IMR-90 (cell line): ENCODE results near the gene PDE4C. TPM values are rescaled to one million over a fixed set of nuclear protein-coding genes. Genes with fewer than 3 reads are reported as not detected.

Source experiments
- ATAC-seq: fragments of 200-7000 bp; cut with Tn5 transposase; 2 replicates; pipeline ENCODE4 v1.9.1; 2020; ENCODE audit warnings: low read depth, mild to moderate bottlenecking, moderate library complexity
- Bru-seq: library from RNA; stranded (reverse); fragments of 400-500 nt; gene quantifications from one replicate; lab custom pipeline; 2021; lab: Mats Ljungman, UMichigan
- BruChase-seq, 2 experiments: library from RNA; stranded (reverse); fragments of 400-500 nt; gene quantifications; one replicate each; lab custom pipeline; 2021; lab: Mats Ljungman, UMichigan
- BruUV-seq: library from RNA; stranded (reverse); fragments of 400-500 nt; replicated peaks from 2 replicates; lab custom pipeline; 2021; lab: Mats Ljungman, UMichigan
- CTCF ChIA-PET: fragments of 300-600 bp; formaldehyde crosslinking; extraction: SDS; loops from one replicate; lab custom pipeline; 2021; ENCODE audit warnings: antibody characterized with exemption; lab: Yijun Ruan, JAX
- POLR2A ChIA-PET: fragments of 300-600 bp; sonication (Branson Sonifier 250); formaldehyde crosslinking; loops from one replicate; lab custom pipeline; 2022; ENCODE audit warnings: antibody characterized with exemption; ENCODE audit not compliant: unreplicated experiment; lab: Charles Lee
- DNase-seq: peaks from one replicate; pipeline ENCODE4 v3.0.0; 2013
- H2AFZ ChIP-seq: replicated peaks from 2 replicates; pipeline ENCODE3; 2013; ENCODE audit warnings: low read length, mild to moderate bottlenecking; ENCODE audit not compliant: poor library complexity
- H2AK5ac ChIP-seq: 2 replicates; pipeline ENCODE4 v1.6.1; 2013; ENCODE audit warnings: low read depth, low read length, inconsistent platforms
- H2AK9ac ChIP-seq: replicated peaks from 2 replicates; pipeline ENCODE3; 2013; ENCODE audit warnings: mild to moderate bottlenecking, low read depth, low read length, moderate library complexity; ENCODE audit not compliant: poor library complexity
- H2BK120ac ChIP-seq: 2 replicates; pipeline ENCODE4 v1.6.1; 2013; ENCODE audit warnings: low read depth, low read length, inconsistent platforms
- H2BK15ac ChIP-seq: 3 replicates; pipeline ENCODE4 v1.6.1; 2013; ENCODE audit warnings: low read depth, low read length, inconsistent platforms
- H2BK20ac ChIP-seq: 2 replicates; pipeline ENCODE4 v1.6.1; 2013; ENCODE audit warnings: low read depth, mild to moderate bottlenecking, inconsistent platforms, low read length, moderate library complexity
- H2BK5ac ChIP-seq: 2 replicates; pipeline ENCODE4 v1.6.1; 2013; ENCODE audit warnings: mild to moderate bottlenecking, low read depth, low read length, inconsistent platforms; ENCODE audit not compliant: poor library complexity, severe bottlenecking
- H3K14ac ChIP-seq: replicated peaks from 2 replicates; pipeline ENCODE4 v1.6.1; 2013; ENCODE audit warnings: low read depth, low read length, inconsistent platforms
- H3K18ac ChIP-seq: 2 replicates; pipeline ENCODE4 v1.6.1; 2013; ENCODE audit warnings: low read depth, low read length, control low read depth
- H3K23ac ChIP-seq: 2 replicates; pipeline ENCODE4 v1.6.1; 2013; ENCODE audit warnings: low read depth, low read length, inconsistent platforms
- H3K27ac ChIP-seq: 2 replicates; pipeline ENCODE4 v1.5.1; 2013; ENCODE audit warnings: mild to moderate bottlenecking, control low read depth, low read length; ENCODE audit not compliant: insufficient read depth
- H3K27me3 ChIP-seq: 2 replicates; pipeline ENCODE4 v1.6.1; 2013; ENCODE audit warnings: low read length; ENCODE audit not compliant: control insufficient read depth, insufficient read depth
- H3K36me3 ChIP-seq: 2 replicates; pipeline ENCODE4 v1.6.1; 2013; ENCODE audit warnings: low read length, mixed read lengths; ENCODE audit not compliant: control insufficient read depth, insufficient read depth
- H3K4ac ChIP-seq: 2 replicates; pipeline ENCODE4 v1.6.1; 2013; ENCODE audit warnings: low read depth, low read length, inconsistent platforms
- H3K4me1 ChIP-seq: 2 replicates; pipeline ENCODE4 v1.6.1; 2013; ENCODE audit warnings: low read length, mixed read lengths; ENCODE audit not compliant: control insufficient read depth, insufficient read depth
- H3K4me2 ChIP-seq: 2 replicates; pipeline ENCODE4 v1.6.1; 2013; ENCODE audit warnings: low read depth, mild to moderate bottlenecking, control low read depth, low read length, moderate library complexity
- H3K4me3 ChIP-seq: 2 replicates; pipeline ENCODE4 v1.5.1; 2013; ENCODE audit warnings: low read depth, mild to moderate bottlenecking, control low read depth, low read length, moderate library complexity; ENCODE audit not compliant: insufficient read depth
- H3K56ac ChIP-seq: 2 replicates; pipeline ENCODE4 v1.6.1; 2013; ENCODE audit warnings: low read length, inconsistent platforms; ENCODE audit not compliant: insufficient read depth; ENCODE audit errors: extremely low read depth
- H3K79me1 ChIP-seq, 2 experiments: 2 replicates each; pipeline ENCODE4 v1.6.1; 2013; ENCODE audit warnings: low read length in 2 of 2, inconsistent platforms in 1 of 2, low read depth in 1 of 2
- H3K9ac ChIP-seq: 2 replicates; pipeline ENCODE4 v1.6.1; 2013; ENCODE audit warnings: low read depth, low read length, control low read depth
- H3K9me1 ChIP-seq: 2 replicates; pipeline ENCODE4 v1.6.1; 2013; ENCODE audit warnings: low read length, inconsistent platforms; ENCODE audit not compliant: insufficient read depth
- H3K9me3 ChIP-seq: 2 replicates; pipeline ENCODE4 v1.6.1; 2013; ENCODE audit warnings: low read length; ENCODE audit not compliant: control insufficient read depth, insufficient read depth
- H4K20me1 ChIP-seq: 2 replicates; pipeline ENCODE4 v1.6.1; 2013; ENCODE audit warnings: low read length, inconsistent platforms; ENCODE audit not compliant: insufficient read depth
- H4K5ac ChIP-seq: 2 replicates; pipeline ENCODE4 v1.6.1; 2013; ENCODE audit warnings: mild to moderate bottlenecking, low read depth, low read length, control low read depth
- H4K8ac ChIP-seq, 2 experiments: 2 replicates each; pipeline ENCODE4 v1.6.1; 2013; ENCODE audit warnings: low read depth in 2 of 2, low read length in 2 of 2, control low read depth in 1 of 2, inconsistent platforms in 1 of 2
- H4K91ac ChIP-seq: 2 replicates; pipeline ENCODE4 v1.6.1; 2013; ENCODE audit warnings: low read depth, low read length, inconsistent platforms; ENCODE audit not compliant: insufficient read depth
- BHLHE40 ChIP-seq: fragments of 150-350 bp; IDR thresholded peaks from 2 replicates; pipeline ENCODE4 v1.6.1; 2016; ENCODE audit warnings: mild to moderate bottlenecking, low read depth, low read length
- CHD1 ChIP-seq: IDR thresholded peaks from 2 replicates; pipeline ENCODE4 v1.6.1; 2012; ENCODE audit warnings: low read depth, low read length, improper control_type of control experiment
- ELK1 ChIP-seq: fragments of 150-350 bp; IDR thresholded peaks from 2 replicates; pipeline ENCODE4 v1.6.1; 2016; ENCODE audit warnings: low read depth, mild to moderate bottlenecking, low read length, moderate library complexity, borderline replicate concordance
- FOS ChIP-seq: fragments of 150-350 bp; IDR thresholded peaks from 2 replicates; pipeline ENCODE4 v1.6.1; 2016; ENCODE audit warnings: low read depth, low read length
- MAZ ChIP-seq: IDR thresholded peaks from 2 replicates; pipeline ENCODE4 v1.6.1; 2012; ENCODE audit warnings: low read depth, mild to moderate bottlenecking, low read length, improper control_type of control experiment, moderate library complexity, borderline replicate concordance
- NFE2L2 ChIP-seq: fragments of 150-350 bp; IDR thresholded peaks from 2 replicates; pipeline ENCODE4 v1.6.1; 2016; ENCODE audit warnings: low read depth, mild to moderate bottlenecking, low read length
- POLR2A ChIP-seq: IDR thresholded peaks from 2 replicates; pipeline ENCODE4 v1.6.1; 2012; ENCODE audit warnings: mild to moderate bottlenecking, low read depth, low read length
- RAD21 ChIP-seq: IDR thresholded peaks from 2 replicates; pipeline ENCODE4 v1.6.1; 2012; ENCODE audit warnings: low read length, improper control_type of control experiment
- RFX5 ChIP-seq: IDR thresholded peaks from 2 replicates; pipeline ENCODE4 v1.8.0; 2012; ENCODE audit warnings: low read depth, mild to moderate bottlenecking, low read length, moderate library complexity
- USF2 ChIP-seq: fragments of 150-350 bp; IDR thresholded peaks from 2 replicates; pipeline ENCODE4 v1.6.1; 2017; ENCODE audit warnings: mild to moderate bottlenecking, antibody characterized with exemption, low read length, low read depth
- WGBS, 2 experiments: methylation state at CpG; one replicate each; pipeline versions ENCODE4 v1.1.5 to v1.1.7; 2013; ENCODE audit warnings: missing lambda C conversion rate in 2 of 2; ENCODE audit not compliant: insufficient read length in 1 of 2; ENCODE audit errors: extremely low coverage in 2 of 2; 5-methylcytosine and 5-hydroxymethylcytosine counted together
- dilution Hi-C: fragments of 300-500 bp; cut with HindIII; formaldehyde crosslinking; loops from one replicate; pipeline ENCODE4 v1.14.3; 2018; ENCODE audit warnings: low sequenced_read_pairs; ENCODE audit not compliant: unreplicated experiment
- in situ Hi-C: fragments of 300-500 bp; cut with MboI; formaldehyde crosslinking; loops from 3 replicates; pipeline ENCODE4 v1.14.3; 2019; ENCODE audit warnings: low sequenced_read_pairs, inconsistent platforms, mixed read lengths
- intact Hi-C: fragments of 100-400 bp; cut with micrococcal nuclease; formaldehyde crosslinking; loops from 2 replicates; pipeline ENCODE4 v1.10.0; 2022
- long read RNA-seq: library from polyadenylated mRNA; unstranded; transcript quantifications from one replicate; pipeline ENCODE4 v2.0.0, GENCODE V29; 2021; ENCODE audit not compliant: unreplicated experiment
- polyA plus RNA-seq, 3 experiments: library from polyadenylated mRNA; depleted of rRNA; stranded (reverse); fragments of >200 nt; gene quantifications; 2 replicates each; pipeline ENCODE4 v1.2.3, GENCODE V29; 2012; ENCODE audit warnings: low replicate concordance in 1 of 3
- total RNA-seq: library from RNA; depleted of rRNA; stranded (reverse); fragments of >200 nt; gene quantifications from 2 replicates; pipeline ENCODE4 v1.2.3, GENCODE V29; 2012; rRNA removed

The PDE4C gene
- 0.18 TPM in 1 of 2 replicates, not detected in the other for total RNA-seq
- 0.22 and 0.24 TPM in 2 replicates for polyA plus RNA-seq (2012; rRNA removed)
- 0.30 and 0.40 TPM in 2 replicates for polyA plus RNA-seq (2012; cell fraction: cytosol; rRNA removed)
- polyA plus RNA-seq (2012; cell fraction: nucleus; rRNA removed; ENCODE audit: low replicate concordance), result 3.4 and 5.3 TPM in 2 replicates
- not detected for Bru-seq, nascent RNA
- percentile 38 among the genes with signal in this experiment for BruChase-seq, experiment 1, labeled RNA remaining after a 6-hour chase
- percentile 25 among the genes with signal in this experiment for BruChase-seq, experiment 2, labeled RNA remaining after a 2-hour chase
- long read RNA-seq, partial matches to known transcripts, result 0 of 8 reads
- long read RNA-seq, other reads (novel, unspliced or antisense), result 8 of 8 reads

- 0 out of 2 replicates have a peak within 1 kb of the TSS, but pooled peaks have one; percentile 20 for H2AK5ac ChIP-seq
- no peak within 1 kb of the TSS; a peak in 1 of 4 replicates for H4K8ac ChIP-seq
- H4K20me1 ChIP-seq, result no peaks in the 10 kb centered on the region
- H2BK15ac ChIP-seq, result no peak within 1 kb of the TSS
- 8% methylated on average over 7 of the region's 51 CpGs; no CpG with 5 or more reads in 1 of the 2 experiments for WGBS, 2 experiments
- H3K9me3 ChIP-seq, result no peaks in the 10 kb centered on the region
- H3K4me1 ChIP-seq, result peaks cover 7% of the 10 kb centered on the region
- no peak within 1 kb of the TSS for H3K18ac ChIP-seq
- dilution Hi-C loops (no loop called here), in situ Hi-C loops (no loop called here), intact Hi-C loops (no loop called here)
- H3K79me1 ChIP-seq, result no peaks in the 10 kb centered on the region
- no peaks in the 10 kb centered on the region for H3K36me3 ChIP-seq
- H3K9ac ChIP-seq, result no peak within 1 kb of the TSS
- H3K56ac ChIP-seq, result no peak within 1 kb of the TSS
- H3K27ac ChIP-seq, result no peak within 1 kb of the TSS
- H2AK9ac ChIP-seq, result peak within 1 kb of the TSS; percentile 19
- ATAC-seq (no peak), DNase-seq (no peak)
- TF ChIP-seq USF2, result no peak
- TF ChIP-seq RFX5, result no peak
- TF ChIP-seq CHD1, result no peak
- TF ChIP-seq POLR2A, result no peak
- TF ChIP-seq ELK1, result no peak
- no peak for TF ChIP-seq FOS
- no peak for TF ChIP-seq NFE2L2
- TF ChIP-seq MAZ, result no peak
- TF ChIP-seq BHLHE40, result no peak
- no peak for TF ChIP-seq RAD21
- H3K9me1 ChIP-seq, result peaks cover 2% of the 10 kb centered on the region; the same call in 1 of the 2 replicates
- H2BK20ac ChIP-seq, result no peak within 1 kb of the TSS
- peak within 1 kb of the TSS; percentile 96 for H2AFZ ChIP-seq
- H4K5ac ChIP-seq, result no peak within 1 kb of the TSS; the same call in 1 of the 2 replicates
- no peak within 1 kb of the TSS for H4K91ac ChIP-seq
- no peak within 1 kb of the TSS for H3K4me2 ChIP-seq
- H3K27me3 ChIP-seq, result peaks cover 10% of the 10 kb centered on the region; the same call in 1 of the 2 replicates
- H3K4ac ChIP-seq, result no peak within 1 kb of the TSS
- no peak within 1 kb of the TSS for H2BK5ac ChIP-seq
- H3K4me3 ChIP-seq, result no peak within 1 kb of the TSS
- POLR2A ChIA-PET, result no interaction called here
- no TSS peak for BruUV-seq
- no peak within 1 kb of the TSS for H2BK120ac ChIP-seq
- CTCF ChIA-PET, result no interaction called here
- H3K14ac ChIP-seq, result no peak within 1 kb of the TSS
- no peak within 1 kb of the TSS for H3K23ac ChIP-seq
Observed at GRCh38 chr19:18225702-18226468, at the start of gene PDE4C. Gene PDE4C (minus strand): TSS chr19:18226438. CDS start chr19:18226415, 23 bp downstream.
